ENCODE data around the gene UBASH3B. TPM values are rescaled to one million over a fixed set of nuclear protein-coding genes. Genes with fewer than 3 reads are reported as not detected.

The UBASH3B gene
- total and polyA plus RNA-seq, 9 donors: 0.31 to 5.9 (median 1.8) TPM

- H3K27me3 ChIP-seq: no peaks in the 10 kb centered on the region
- H3K4me1 ChIP-seq (ENCODE audit: insufficient read depth): peaks cover 2% of the 10 kb centered on the region
- TF ChIP-seq POLR2A (IDR thresholded peaks at IDR 0.05) (no peak), EP300 (IDR thresholded peaks at IDR 0.05) (no peak)
- no peak for DNase-seq
- 67 to 98% (median 91%) methylated on average over 4 of the region's 4 CpGs for WGBS, 3 donors
- H3K9me3 ChIP-seq: no peaks in the 10 kb centered on the region
- intact Hi-C loops (cut with DNase I): no loop called here
- H3K4me3 ChIP-seq: no peak overlapping the region
- H3K27ac ChIP-seq: no peak overlapping the region
- no peaks in the 10 kb centered on the region for H3K36me3 ChIP-seq
These were observed 148.6 kb downstream of the UBASH3B start for GRCh38 chr11:122804161-122804560.

- no peak for DNase-seq
- TF ChIP-seq EP300 (IDR thresholded peaks at IDR 0.05) (no peak), CTCF (IDR thresholded peaks at IDR 0.05) (no peak), POLR2A (IDR thresholded peaks at IDR 0.05) (no peak)
- intact Hi-C loops (cut with DNase I): no loop called here
- H3K4me1 ChIP-seq (ENCODE audit: insufficient read depth): peaks cover 3% of the 10 kb centered on the region
- no peaks in the 10 kb centered on the region for H3K27me3 ChIP-seq
- H3K9me3 ChIP-seq: no peaks in the 10 kb centered on the region
- H3K36me3 ChIP-seq: no peaks in the 10 kb centered on the region
- WGBS, 3 donors: 86 to 87% (median 86%) methylated on average over 6 of the region's 6 CpGs
- no peak overlapping the region for H3K27ac ChIP-seq
- no peak overlapping the region for H3K4me3 ChIP-seq
These were observed 149.3 kb downstream of the UBASH3B start for GRCh38 chr11:122804796-122805195.

DNA sequence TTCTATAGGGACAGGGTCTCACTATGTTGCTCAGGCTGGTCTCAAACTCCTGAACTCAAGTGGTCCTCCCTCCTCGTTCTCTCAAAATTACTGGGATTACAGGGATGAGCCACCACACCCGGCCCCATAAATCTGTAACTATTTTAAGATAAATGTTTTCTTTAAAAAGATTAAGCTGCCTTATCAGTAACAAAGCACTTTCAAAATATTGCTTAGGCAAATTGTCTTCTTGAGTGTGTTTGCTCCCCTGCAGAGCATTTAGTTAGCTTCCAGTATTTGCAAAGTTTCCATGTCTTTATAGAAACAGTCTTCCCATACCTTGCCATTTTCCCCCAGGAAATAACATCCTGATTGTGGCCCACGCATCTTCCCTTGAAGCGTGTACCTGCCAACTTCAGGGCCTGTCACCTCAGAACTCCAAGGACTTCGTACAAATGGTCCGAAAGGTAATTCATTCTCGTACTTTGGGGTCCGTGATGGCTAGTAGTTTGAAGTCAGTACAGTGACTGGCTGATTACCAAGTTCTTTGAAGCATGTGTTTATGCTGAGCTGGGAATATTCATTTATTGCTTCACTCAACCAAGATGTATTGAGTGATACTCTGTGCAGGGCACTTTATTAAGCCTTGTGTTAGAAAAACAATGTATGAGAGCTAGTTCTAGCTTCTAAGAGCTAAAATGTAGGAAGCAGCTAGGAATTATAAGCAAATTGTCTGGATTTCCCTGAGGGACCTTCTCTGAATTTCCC lies 152.4 kb downstream of the UBASH3B start:
- 79 to 85% (median 79%) methylated on average over 8 of the region's 8 CpGs for WGBS, 3 donors
- H3K36me3 ChIP-seq: no peaks in the 10 kb centered on the region
- H3K27ac ChIP-seq: no peak overlapping the region

GRCh38 chr11:122808478-122808869 lies 153.0 kb downstream of the UBASH3B start:
- H3K27ac ChIP-seq: no peak overlapping the region
- no peaks in the 10 kb centered on the region for H3K27me3 ChIP-seq
- peaks cover 3% of the 10 kb centered on the region for H3K4me1 ChIP-seq (ENCODE audit: insufficient read depth)
- no peak for DNase-seq
- TF ChIP-seq EP300 (IDR thresholded peaks at IDR 0.05): no peak
- no peak for TF ChIP-seq CTCF (IDR thresholded peaks at IDR 0.05)
- TF ChIP-seq POLR2A (IDR thresholded peaks at IDR 0.05): no peak
- no peak overlapping the region for H3K4me3 ChIP-seq
- no peaks in the 10 kb centered on the region for H3K9me3 ChIP-seq
- intact Hi-C loops (cut with DNase I): no loop called here
- H3K36me3 ChIP-seq: no peaks in the 10 kb centered on the region
- 22 to 29% (median 28%) methylated on average over 2 of the region's 2 CpGs for WGBS, 3 donors

More for the DNA sequence above, 152.4 kb downstream of the UBASH3B start:
- TF ChIP-seq EP300 (IDR thresholded peaks at IDR 0.05) (no peak), CTCF (IDR thresholded peaks at IDR 0.05) (no peak), POLR2A (IDR thresholded peaks at IDR 0.05) (no peak)
- intact Hi-C loops (cut with DNase I): no loop called here
- no peak for DNase-seq
- no peaks in the 10 kb centered on the region for H3K9me3 ChIP-seq
- H3K4me1 ChIP-seq (ENCODE audit: insufficient read depth): peaks cover 3% of the 10 kb centered on the region
- H3K4me3 ChIP-seq: no peak overlapping the region
- H3K27me3 ChIP-seq: no peaks in the 10 kb centered on the region

DNA sequence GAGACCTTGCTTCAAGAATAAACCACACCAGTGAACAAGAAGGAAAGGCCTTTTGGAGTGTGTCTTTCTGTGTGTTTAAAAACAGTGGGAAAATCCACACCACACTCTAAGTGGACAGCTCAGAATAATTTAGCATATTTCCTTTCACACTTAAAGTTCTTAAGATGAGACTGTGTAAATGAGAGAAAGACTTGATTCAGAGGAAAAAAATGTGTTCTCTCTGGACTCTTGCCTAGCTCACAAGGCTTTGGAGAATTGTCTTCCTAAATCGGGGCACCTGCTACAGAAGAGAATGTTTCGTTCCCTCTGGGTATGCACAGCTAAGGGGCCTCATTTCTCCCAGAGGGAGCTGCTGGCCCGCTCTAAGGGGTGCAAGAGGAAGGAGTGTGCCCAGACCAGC lies 154.3 kb downstream of the UBASH3B start:
- Histone ChIP-seq H3K27ac (no peak overlapping the region), H3K36me3 (no peaks in the 10 kb centered on the region), H3K9me3 (no peaks in the 10 kb centered on the region), H3K27me3 (no peaks in the 10 kb centered on the region), H3K4me3 (no peak overlapping the region), H3K4me1 (ENCODE audit: insufficient read depth) (peaks cover 3% of the 10 kb centered on the region)
- WGBS, 3 donors: 26 to 55% (median 52%) methylated on average over 3 of the region's 3 CpGs
- TF ChIP-seq EP300 (IDR thresholded peaks at IDR 0.05) (no peak), CTCF (IDR thresholded peaks at IDR 0.05) (no peak), POLR2A (IDR thresholded peaks at IDR 0.05) (no peak)
- intact Hi-C loops (cut with DNase I): no loop called here
- no peak for DNase-seq
